Stromal cell of bone marrow (primary cell): ENCODE data around the gene ENAH.
"Not testable (repeated sequence)": the region's sequence is repeated elsewhere in the genome, so short reads cannot be mapped to it uniquely, and the experiment has no call there.

ENCODE experiments used
- DNase-seq: peaks from one replicate; pipeline ENCODE4 v3.0.0-alpha.2; 2012; ENCODE audit warnings: low read depth

ENAH gene

GRCh38 chr1:225644666-225645065 is 8.3 kb downstream of the ENAH start:
- no peak for DNase-seq

- DNase-seq = no peak
These were observed 10.7 kb downstream of the ENAH start for GRCh38 chr1:225642177-225642576.

GRCh38 chr1:225638853-225639252 is 14.1 kb downstream of the ENAH start:
- DNase-seq = no peak

GRCh38 chr1:225637651-225638199 is 15.2 kb downstream of the ENAH start:
- no peak for DNase-seq

GRCh38 chr1:225636992-225637391 is 15.9 kb downstream of the ENAH start:
- not testable (repeated sequence) for DNase-seq

GRCh38 chr1:225635649-225636048 is 17.3 kb downstream of the ENAH start:
- peak; percentile 43 for DNase-seq

GRCh38 chr1:225632836-225633235 is 20.1 kb downstream of the ENAH start:
- not testable (repeated sequence) for DNase-seq

GRCh38 chr1:225631021-225631663 is 21.8 kb downstream of the ENAH start:
- DNase-seq = no peak

GRCh38 chr1:225629483-225629882 is 23.4 kb downstream of the ENAH start:
- DNase-seq = no peak

- not testable (repeated sequence) for DNase-seq
These were observed 24.1 kb downstream of the ENAH start for GRCh38 chr1:225628794-225629193.

- no peak for DNase-seq
These were observed 25.5 kb downstream of the ENAH start for GRCh38 chr1:225627304-225627947.

GRCh38 chr1:225626698-225627097 is 26.2 kb downstream of the ENAH start:
- peak; percentile 49 for DNase-seq

- DNase-seq = no peak
These were observed 35.0 kb downstream of the ENAH start for GRCh38 chr1:225617956-225618355.

GRCh38 chr1:225617479-225617878 is 35.4 kb downstream of the ENAH start:
- DNase-seq = no peak

- not testable (repeated sequence) for DNase-seq
These were observed 37.5 kb downstream of the ENAH start for GRCh38 chr1:225615403-225615790.

- no peak for DNase-seq
These were observed 39.9 kb downstream of the ENAH start for GRCh38 chr1:225613006-225613405.

- DNase-seq = no peak
These were observed 40.6 kb downstream of the ENAH start for GRCh38 chr1:225612287-225612686.

- DNase-seq = no peak
These were observed 41.2 kb downstream of the ENAH start for GRCh38 chr1:225611537-225612223.

- no peak for DNase-seq
These were observed 42.4 kb downstream of the ENAH start for GRCh38 chr1:225610539-225610938.

- no peak for DNase-seq
These were observed 44.7 kb downstream of the ENAH start for GRCh38 chr1:225608014-225608796.

- no peak for DNase-seq
These were observed 45.6 kb downstream of the ENAH start for GRCh38 chr1:225607355-225607754.
